Measurements from ENCODE around the gene HS6ST2.
"Not testable (repeated sequence)": the region's sequence is repeated elsewhere in the genome, so short reads cannot be mapped to it uniquely, and the experiment has no call there.

Gene HS6ST2

DNA sequence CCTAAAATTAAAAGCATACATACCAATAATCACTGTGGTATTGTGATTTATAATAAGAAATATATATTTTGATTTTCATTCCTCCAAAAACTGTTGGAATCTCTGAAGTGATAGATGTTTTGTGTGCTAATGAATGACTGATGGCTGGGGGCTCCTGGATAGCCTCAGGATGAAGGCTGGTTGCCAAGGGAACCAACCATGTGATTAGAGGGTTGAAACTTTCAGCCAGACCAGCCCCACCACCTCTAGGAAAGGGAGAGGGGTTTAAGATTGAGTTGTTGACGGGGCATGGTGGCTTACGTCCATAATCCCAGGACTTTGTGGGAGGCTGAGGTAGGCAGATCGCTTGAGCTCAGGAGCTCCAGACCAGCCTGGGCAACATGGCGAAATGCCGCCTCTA, 34.0 kb downstream of the HS6ST2 start:
- TF ChIP-seq TAF1 (IDR thresholded peaks at IDR 0.05; ENCODE audit: borderline replicate concordance, low read depth, low read length), result no peak
- DNase-seq (ENCODE audit: insufficient read length), result no peak
- no peak for FAIRE-seq

DNA sequence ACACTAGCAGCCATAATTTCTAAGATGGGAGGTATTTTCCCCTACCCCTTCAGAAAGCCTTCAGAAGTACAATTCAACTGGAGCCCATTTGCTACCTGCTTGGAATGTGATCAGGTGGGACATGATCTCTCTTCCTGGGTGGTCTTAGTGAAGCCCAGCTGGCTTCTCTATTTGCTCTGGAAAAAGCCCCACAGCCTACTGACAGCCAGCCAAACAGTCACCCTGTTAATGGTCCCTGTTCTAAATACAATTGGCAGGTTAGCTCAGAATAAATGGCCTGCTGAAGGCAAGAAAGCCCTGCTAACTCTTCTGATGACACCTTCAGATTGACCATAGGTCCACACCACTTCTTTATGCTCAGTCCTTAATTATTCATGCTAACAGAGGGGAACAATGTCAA, 39.9 kb downstream of the HS6ST2 start:
- no peak for DNase-seq (ENCODE audit: insufficient read length)
- TF ChIP-seq POLR2A (IDR thresholded peaks at IDR 0.05; ENCODE audit: low read depth, low read length), result no peak
- no peak for TF ChIP-seq TAF1 (IDR thresholded peaks at IDR 0.05; ENCODE audit: borderline replicate concordance, low read depth, low read length)
- no peak for TF ChIP-seq POLR2AphosphoS5 (IDR thresholded peaks at IDR 0.05; ENCODE audit: low read depth, low read length)
- FAIRE-seq, result no peak

DNA sequence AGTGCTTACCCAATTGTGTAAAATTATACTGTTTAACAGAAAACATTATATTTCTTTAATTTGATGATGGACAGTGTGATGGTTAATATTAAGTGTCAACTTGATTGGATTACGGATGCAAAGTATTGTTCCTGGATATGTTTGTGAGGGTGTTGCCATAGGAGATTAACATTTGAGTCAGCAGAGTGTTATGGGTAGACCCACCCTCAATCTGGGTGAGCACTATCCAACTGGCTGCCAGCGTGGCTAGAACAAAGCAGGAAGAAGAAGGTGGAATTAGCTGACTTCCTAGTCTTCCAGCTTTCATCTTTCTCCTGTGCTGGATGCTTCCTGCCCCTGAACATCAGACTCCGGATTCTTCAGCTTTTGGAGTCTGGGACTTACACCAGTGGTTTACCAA, 42.1 kb downstream of the HS6ST2 start:
- DNase-seq (ENCODE audit: insufficient read length) (no peak), FAIRE-seq (no peak)
- TF ChIP-seq POLR2A (IDR thresholded peaks at IDR 0.05; ENCODE audit: low read depth, low read length) (no peak), POLR2AphosphoS5 (IDR thresholded peaks at IDR 0.05; ENCODE audit: low read depth, low read length) (no peak), TAF1 (IDR thresholded peaks at IDR 0.05; ENCODE audit: borderline replicate concordance, low read depth, low read length) (no peak)

DNA sequence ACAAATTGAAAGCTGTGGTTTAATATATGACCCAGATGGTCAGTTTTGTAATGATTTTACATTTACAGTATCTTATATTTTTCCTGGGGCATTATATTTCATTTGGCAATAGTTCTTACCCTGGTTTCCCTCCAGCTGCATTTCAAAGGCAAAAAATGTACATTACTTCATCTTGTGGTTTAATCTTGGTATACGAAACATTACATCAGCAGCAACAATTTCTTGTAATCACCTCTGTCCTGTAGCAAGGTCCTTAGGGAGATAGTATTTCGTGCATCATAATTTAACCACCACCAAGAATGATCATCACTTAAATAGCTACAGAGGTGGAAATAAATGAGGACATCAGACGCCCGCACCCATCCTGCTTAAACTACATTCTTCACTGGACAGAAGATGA, 48.8 kb downstream of the HS6ST2 start:
- DNase-seq (ENCODE audit: insufficient read length), result no peak
- no peak for TF ChIP-seq POLR2AphosphoS5 (IDR thresholded peaks at IDR 0.05; ENCODE audit: low read depth, low read length)
- no peak for TF ChIP-seq TAF1 (IDR thresholded peaks at IDR 0.05; ENCODE audit: borderline replicate concordance, low read depth, low read length)
- no peak for TF ChIP-seq POLR2A (IDR thresholded peaks at IDR 0.05; ENCODE audit: low read depth, low read length)
- no peak for FAIRE-seq

DNA sequence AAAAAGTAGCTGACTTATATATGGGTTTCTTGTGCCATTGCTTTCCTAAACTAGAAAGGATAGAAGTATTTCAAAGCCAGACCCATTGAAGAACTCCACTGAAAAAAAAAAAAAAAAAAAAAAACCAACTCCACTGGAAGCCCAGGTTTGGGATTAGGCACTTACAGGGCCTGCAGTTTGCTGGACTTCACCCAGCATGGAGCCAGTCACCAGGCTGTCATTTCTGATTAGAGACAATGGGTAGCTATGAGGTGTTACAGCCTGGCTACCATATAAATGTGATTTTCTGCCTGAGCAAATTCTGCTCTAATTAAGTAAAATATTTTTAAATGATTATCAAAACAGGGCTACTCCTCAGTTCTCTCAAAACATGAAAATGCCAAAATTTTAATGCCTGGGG, 49.5 kb downstream of the HS6ST2 start:
- TF ChIP-seq POLR2AphosphoS5 (IDR thresholded peaks at IDR 0.05; ENCODE audit: low read depth, low read length), result no peak
- no peak for TF ChIP-seq TAF1 (IDR thresholded peaks at IDR 0.05; ENCODE audit: borderline replicate concordance, low read depth, low read length)
- FAIRE-seq, result no peak
- no peak for DNase-seq (ENCODE audit: insufficient read length)

DNA sequence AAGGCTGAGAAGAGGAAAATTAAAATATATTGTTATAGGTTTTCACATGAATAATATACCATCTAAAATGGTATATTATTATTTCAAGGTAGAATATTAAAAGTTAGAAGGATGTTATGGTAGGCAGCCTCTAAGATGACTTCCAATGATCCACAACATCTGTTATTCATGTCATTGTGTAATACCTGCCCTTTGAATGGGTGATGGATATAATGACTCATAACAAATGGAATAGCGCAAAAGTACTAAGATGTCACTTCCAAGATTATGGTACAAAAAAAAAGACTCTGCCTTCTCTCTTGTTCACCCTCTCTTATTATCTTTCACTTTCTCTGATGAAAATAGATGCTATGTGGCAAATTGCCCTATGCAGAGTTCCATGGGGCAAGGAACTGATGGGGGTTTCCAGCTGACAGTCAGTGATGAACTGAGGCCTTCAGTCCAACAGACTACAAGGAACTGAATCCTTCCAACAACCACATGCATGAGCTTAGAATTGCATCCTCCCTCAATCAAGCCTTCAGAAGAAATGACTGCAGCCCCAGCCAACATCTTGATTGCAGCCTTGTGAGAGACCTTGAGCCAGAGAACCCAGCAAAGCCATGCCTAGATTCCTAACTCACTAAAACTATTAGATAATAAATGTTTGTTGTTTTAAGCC, 57.7 kb downstream of the HS6ST2 start:
- TF ChIP-seq POLR2A (IDR thresholded peaks at IDR 0.05; ENCODE audit: low read depth, low read length) (no peak), TAF1 (IDR thresholded peaks at IDR 0.05; ENCODE audit: borderline replicate concordance, low read depth, low read length) (no peak), POLR2AphosphoS5 (IDR thresholded peaks at IDR 0.05; ENCODE audit: low read depth, low read length) (no peak)
- FAIRE-seq (no peak), DNase-seq (ENCODE audit: insufficient read length) (no peak)

DNA sequence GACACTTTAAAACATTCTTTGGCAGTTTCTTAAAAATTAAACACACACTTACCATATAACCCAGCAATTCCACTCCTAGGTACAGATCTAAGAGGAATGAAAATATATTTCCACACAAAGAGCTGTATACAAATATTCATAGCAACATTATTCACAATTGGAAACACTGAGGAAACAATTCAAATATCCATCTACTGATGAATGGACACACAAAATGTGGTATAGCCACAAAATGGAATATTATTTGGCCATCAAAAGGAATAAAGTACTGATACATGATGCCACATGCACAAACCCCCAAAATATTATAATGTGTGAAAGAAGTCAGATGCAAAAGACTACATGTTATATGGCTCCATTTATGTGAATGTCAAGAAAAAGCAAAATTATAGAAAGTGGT, 70.9 kb downstream of the HS6ST2 start:
- TF ChIP-seq POLR2A (IDR thresholded peaks at IDR 0.05; ENCODE audit: low read depth, low read length), result no peak
- no peak for FAIRE-seq

DNA sequence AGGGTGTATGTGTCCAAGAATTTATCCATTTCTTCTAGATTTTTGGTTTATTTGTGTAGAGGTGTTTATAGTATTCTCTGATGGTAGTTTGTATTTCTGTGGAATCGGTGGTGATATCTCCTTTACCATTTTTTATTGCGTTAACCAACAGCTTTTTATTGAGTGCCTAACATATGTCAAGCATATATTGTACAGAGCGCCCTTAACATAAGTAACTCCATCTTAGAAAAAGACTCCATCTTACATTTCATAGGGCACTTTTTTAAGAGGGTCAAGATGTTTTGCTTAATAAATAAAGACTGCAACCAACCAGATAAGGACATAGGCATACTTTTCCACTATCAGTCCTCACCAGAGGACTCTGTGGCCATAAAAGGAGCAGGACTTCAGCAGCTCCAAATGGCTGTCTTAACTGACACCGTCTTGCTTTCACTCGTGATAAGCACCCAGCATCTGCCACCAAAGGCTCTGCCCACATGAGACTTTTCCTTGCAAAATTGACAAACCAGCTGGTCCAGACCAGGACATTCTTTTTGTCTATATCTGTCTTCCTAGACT, 75.0 kb downstream of the HS6ST2 start:
- DNase-seq (ENCODE audit: insufficient read length), result no peak
- TF ChIP-seq POLR2AphosphoS5 (IDR thresholded peaks at IDR 0.05; ENCODE audit: low read depth, low read length) (no peak), POLR2A (IDR thresholded peaks at IDR 0.05; ENCODE audit: low read depth, low read length) (no peak), TAF1 (IDR thresholded peaks at IDR 0.05; ENCODE audit: borderline replicate concordance, low read depth, low read length) (no peak)
- no peak for FAIRE-seq

More for the DNA sequence above, 70.9 kb downstream of the HS6ST2 start:
- DNase-seq (ENCODE audit: insufficient read length), result no peak

DNA sequence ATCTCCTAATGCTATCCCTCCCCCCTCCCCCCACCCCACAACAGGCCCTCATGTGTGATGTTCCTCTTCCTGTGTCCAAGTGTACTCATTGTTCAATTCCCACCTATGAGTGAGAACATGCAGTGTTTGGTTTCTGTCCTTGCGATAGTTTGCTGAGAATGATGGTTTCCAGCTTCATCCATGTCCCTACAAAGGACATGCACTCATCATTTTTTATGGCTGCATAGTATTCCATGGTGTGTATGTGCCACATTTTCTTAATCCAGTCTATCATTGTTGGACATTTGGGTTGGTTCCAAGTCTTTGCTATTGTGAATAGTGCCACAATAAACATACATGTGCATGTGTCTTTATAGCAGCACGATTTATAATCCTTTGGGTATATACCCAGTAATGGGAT, 77.7 kb downstream of the HS6ST2 start:
- not testable (repeated sequence) for DNase-seq (ENCODE audit: insufficient read length); FAIRE-seq

DNA sequence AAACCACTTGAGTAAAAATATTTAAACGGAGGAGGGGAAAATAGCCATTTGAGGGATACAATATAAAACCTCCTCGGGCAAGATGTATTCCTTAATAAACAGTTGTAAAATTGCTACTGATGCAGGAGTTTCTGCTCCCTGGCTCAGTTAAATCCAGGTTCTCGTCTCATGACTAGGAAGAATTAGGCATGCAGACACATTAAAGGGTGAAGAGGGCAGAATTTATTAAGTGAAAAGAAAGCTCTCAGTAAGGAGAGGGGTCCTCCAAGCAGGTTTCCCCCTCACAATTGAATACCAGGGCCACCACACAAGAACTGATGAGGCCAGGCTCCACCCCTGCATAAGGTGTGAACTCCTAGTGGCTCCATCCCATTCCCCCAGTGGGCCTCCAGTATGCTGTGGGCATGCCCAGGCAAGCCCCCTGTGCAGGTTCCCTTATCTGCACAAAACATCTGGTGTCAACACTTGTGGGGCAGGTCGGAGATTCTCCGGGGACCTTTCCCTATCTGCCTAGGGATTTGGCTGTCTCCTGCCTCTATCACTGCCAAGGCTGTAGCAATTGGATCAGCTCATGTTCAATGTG, 80.4 kb downstream of the HS6ST2 start:
- DNase-seq (ENCODE audit: insufficient read length), result no peak
- FAIRE-seq, result no peak
- TF ChIP-seq TAF1 (IDR thresholded peaks at IDR 0.05; ENCODE audit: borderline replicate concordance, low read depth, low read length) (no peak), POLR2A (IDR thresholded peaks at IDR 0.05; ENCODE audit: low read depth, low read length) (no peak), POLR2AphosphoS5 (IDR thresholded peaks at IDR 0.05; ENCODE audit: low read depth, low read length) (no peak)

DNA sequence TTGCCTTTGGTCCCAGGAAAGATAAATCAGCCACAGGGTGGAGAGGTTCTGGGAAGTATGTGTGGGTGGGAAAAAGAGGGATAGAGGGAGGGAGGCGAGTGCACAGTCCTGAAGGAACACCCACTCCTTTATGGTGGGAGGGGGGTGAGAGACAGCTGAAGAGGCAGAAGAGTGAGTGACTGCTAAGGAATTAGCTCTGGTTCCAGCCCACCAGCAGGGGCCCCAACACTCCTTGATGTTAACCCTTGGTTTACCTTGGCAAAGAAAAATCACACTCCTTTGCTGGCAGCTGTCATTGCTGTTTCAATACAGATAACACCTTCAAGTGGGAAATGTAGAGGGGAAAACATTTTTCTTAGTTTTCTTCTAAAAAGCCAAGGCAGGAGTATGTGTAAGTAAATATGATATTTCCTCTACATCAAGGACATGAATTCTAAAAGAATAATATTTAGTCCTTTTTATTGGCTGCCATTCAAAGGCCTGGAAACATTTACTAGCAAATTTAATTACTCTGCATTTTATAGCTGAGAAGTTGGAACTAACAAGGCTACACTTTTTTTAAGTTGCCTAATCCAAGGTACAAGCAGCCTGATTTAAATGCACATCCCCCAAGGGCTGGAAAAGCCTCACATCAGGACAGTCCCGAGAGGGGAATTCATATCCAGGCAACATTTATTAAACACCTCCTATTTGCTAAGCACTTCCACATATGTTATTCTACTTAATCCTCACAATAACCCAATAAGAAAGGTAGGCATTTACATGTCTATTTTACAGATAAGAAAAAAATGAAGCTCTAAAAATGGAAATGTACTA, 81.7 kb downstream of the HS6ST2 start:
- FAIRE-seq (no peak), DNase-seq (ENCODE audit: insufficient read length) (no peak)
- no peak for TF ChIP-seq POLR2AphosphoS5 (IDR thresholded peaks at IDR 0.05; ENCODE audit: low read depth, low read length)
- no peak for TF ChIP-seq POLR2A (IDR thresholded peaks at IDR 0.05; ENCODE audit: low read depth, low read length)
- no peak for TF ChIP-seq TAF1 (IDR thresholded peaks at IDR 0.05; ENCODE audit: borderline replicate concordance, low read depth, low read length)

Measured in GM12892 (cell line).